Upper lobe of left lung (tissue), 4 donors: Measurements from ENCODE around the gene RTL1.

ENCODE experiments used
- EP300 ChIP-seq, 4 donors: sonication (generic); formaldehyde crosslinking; IDR thresholded peaks; one replicate each; pipeline ENCODE4 v1.5.1; 2017; ENCODE audit warnings: antibody characterized with exemption in 4 of 4, control low read depth in 2 of 4
- POLR2A ChIP-seq, 4 donors: fragments of 450-650 bp; IDR thresholded peaks; one replicate each; pipeline ENCODE4 v1.5.1; 2016 to 2017; ENCODE audit warnings: antibody characterized with exemption in 4 of 4, mild to moderate bottlenecking in 2 of 4
- POLR2AphosphoS5 ChIP-seq, 2 donors: sonication (generic); formaldehyde crosslinking; IDR thresholded peaks; one replicate each; pipeline ENCODE4 v1.5.1; 2017; ENCODE audit warnings: antibody characterized with exemption in 2 of 2
- TF ChIP-seq, protein P1 (sequence below), 6 experiments: fragments of 450-650 bp in 4 of 6; fragments of 200-600 bp in 2 of 6; sonication (generic) in 2 of 6; IDR thresholded peaks; one replicate each; pipeline ENCODE4 v1.5.1; 2016 to 2019; ENCODE audit warnings: antibody characterized with exemption in 6 of 6

DNA sequence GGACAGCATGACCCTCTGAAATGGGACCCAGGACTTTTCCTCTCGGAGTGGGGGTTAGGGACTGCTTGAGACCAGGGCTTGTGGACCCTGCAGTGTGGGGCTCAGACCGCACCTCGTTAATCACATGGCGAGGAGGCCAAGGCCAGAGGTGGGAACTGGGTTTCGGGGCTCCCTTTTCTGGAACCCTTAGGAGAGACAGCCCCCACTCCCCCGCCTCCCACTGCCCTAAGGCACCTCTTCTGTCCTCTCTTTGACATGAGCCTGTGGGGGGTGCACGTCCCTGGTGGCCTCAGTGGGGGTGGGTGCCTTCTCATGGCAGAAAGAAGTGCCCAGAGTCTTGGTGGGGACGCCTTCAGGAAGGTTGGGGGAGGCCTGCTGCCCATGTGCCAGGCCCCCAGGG, 24.3 kb downstream of the RTL1 start:
- TF ChIP-seq, protein P1, sequence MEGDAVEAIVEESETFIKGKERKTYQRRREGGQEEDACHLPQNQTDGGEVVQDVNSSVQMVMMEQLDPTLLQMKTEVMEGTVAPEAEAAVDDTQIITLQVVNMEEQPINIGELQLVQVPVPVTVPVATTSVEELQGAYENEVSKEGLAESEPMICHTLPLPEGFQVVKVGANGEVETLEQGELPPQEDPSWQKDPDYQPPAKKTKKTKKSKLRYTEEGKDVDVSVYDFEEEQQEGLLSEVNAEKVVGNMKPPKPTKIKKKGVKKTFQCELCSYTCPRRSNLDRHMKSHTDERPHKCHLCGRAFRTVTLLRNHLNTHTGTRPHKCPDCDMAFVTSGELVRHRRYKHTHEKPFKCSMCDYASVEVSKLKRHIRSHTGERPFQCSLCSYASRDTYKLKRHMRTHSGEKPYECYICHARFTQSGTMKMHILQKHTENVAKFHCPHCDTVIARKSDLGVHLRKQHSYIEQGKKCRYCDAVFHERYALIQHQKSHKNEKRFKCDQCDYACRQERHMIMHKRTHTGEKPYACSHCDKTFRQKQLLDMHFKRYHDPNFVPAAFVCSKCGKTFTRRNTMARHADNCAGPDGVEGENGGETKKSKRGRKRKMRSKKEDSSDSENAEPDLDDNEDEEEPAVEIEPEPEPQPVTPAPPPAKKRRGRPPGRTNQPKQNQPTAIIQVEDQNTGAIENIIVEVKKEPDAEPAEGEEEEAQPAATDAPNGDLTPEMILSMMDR (IDR thresholded peaks at IDR 0.05), result no peak
- TF ChIP-seq POLR2A (IDR thresholded peaks at IDR 0.05), result no peak
- TF ChIP-seq POLR2AphosphoS5 (IDR thresholded peaks at IDR 0.05), result no peak
- no peak for TF ChIP-seq EP300 (IDR thresholded peaks at IDR 0.05)
